Neuronal stem cell (in vitro differentiated cells): Measurements from ENCODE around the gene RPS6KA5.

Source experiments
- DNase-seq: peaks from one replicate; pipeline ENCODE4 v3.0.0-alpha.2; 2013; ENCODE audit warnings: low spot score
- H2AFZ ChIP-seq: one replicate; pipeline ENCODE4 v1.6.1; 2013; ENCODE audit warnings: mild to moderate bottlenecking, low read length, inconsistent platforms
- H2AK5ac ChIP-seq: 2 replicates; pipeline ENCODE4 v1.6.1; 2013; ENCODE audit warnings: low read depth, mild to moderate bottlenecking, inconsistent platforms, low read length, moderate library complexity, mixed read lengths
- H2BK120ac ChIP-seq: 2 replicates; pipeline ENCODE4 v1.6.1; 2013; ENCODE audit warnings: low read depth, mild to moderate bottlenecking, inconsistent platforms, low read length, moderate library complexity, mixed read lengths
- H2BK12ac ChIP-seq: one replicate; pipeline ENCODE4 v1.6.1; 2013; ENCODE audit warnings: low read length, inconsistent platforms
- H2BK15ac ChIP-seq: 2 replicates; pipeline ENCODE4 v1.6.1; 2013; ENCODE audit warnings: mild to moderate bottlenecking, low read length, inconsistent platforms, mixed read lengths
- H2BK5ac ChIP-seq: one replicate; pipeline ENCODE4 v1.6.1; 2013; ENCODE audit warnings: inconsistent platforms, mild to moderate bottlenecking, low read length, moderate library complexity
- H3K14ac ChIP-seq: one replicate; pipeline ENCODE4 v1.6.1; 2013; ENCODE audit warnings: low read length, inconsistent platforms
- H3K18ac ChIP-seq: 2 replicates; pipeline ENCODE4 v1.6.1; 2013; ENCODE audit warnings: low read length, inconsistent platforms
- H3K23ac ChIP-seq: 2 replicates; pipeline ENCODE4 v1.6.1; 2013; ENCODE audit warnings: low read depth, mild to moderate bottlenecking, mixed read lengths, low read length, inconsistent platforms; ENCODE audit not compliant: poor library complexity
- H3K27ac ChIP-seq: replicated peaks from 3 replicates; pipeline ENCODE4 v1.5.1; 2013; ENCODE audit warnings: low read length, inconsistent platforms
- H3K27me3 ChIP-seq, 3 experiments: 2 replicates each; pipeline ENCODE4 v1.6.1; 2013; ENCODE audit warnings: low read length in 3 of 3, mild to moderate bottlenecking in 2 of 3, inconsistent platforms in 1 of 3, low read depth in 1 of 3, mixed read lengths in 1 of 3, moderate library complexity in 1 of 3; ENCODE audit not compliant: control insufficient read depth in 3 of 3, insufficient read depth in 3 of 3
- H3K36me3 ChIP-seq, 2 donors: replicated peaks in 1 of 2; 2 replicates each; pipeline ENCODE4 v1.6.1; 2013; ENCODE audit warnings: low read length in 2 of 2; ENCODE audit not compliant: control insufficient read depth in 2 of 2, insufficient read depth in 2 of 2
- H3K4ac ChIP-seq: 2 replicates; pipeline ENCODE4 v1.6.1; 2013; ENCODE audit warnings: inconsistent platforms, mild to moderate bottlenecking, low read length, moderate library complexity
- H3K4me1 ChIP-seq, 2 donors: 1 replicate in 1 of 2; 2 replicates in 1 of 2; pipeline ENCODE4 v1.6.1; 2013; ENCODE audit warnings: low read length in 2 of 2, low read depth in 1 of 2; ENCODE audit not compliant: control insufficient read depth in 2 of 2, insufficient read depth in 1 of 2
- H3K4me2 ChIP-seq: one replicate; pipeline ENCODE4 v1.6.1; 2013; ENCODE audit warnings: mild to moderate bottlenecking, low read length, inconsistent platforms; ENCODE audit not compliant: insufficient read depth, poor library complexity, severe bottlenecking
- H3K4me3 ChIP-seq, 2 donors: 2 replicates each; pipeline ENCODE4 v1.5.1; 2013; ENCODE audit warnings: low read length in 2 of 2, mild to moderate bottlenecking in 2 of 2, inconsistent platforms in 1 of 2, moderate library complexity in 1 of 2
- H3K79me1 ChIP-seq: one replicate; pipeline ENCODE4 v1.6.1; 2013; ENCODE audit warnings: low read depth, mild to moderate bottlenecking, inconsistent platforms, low read length, moderate library complexity
- H3K9ac ChIP-seq: one replicate; pipeline ENCODE4 v1.6.1; 2013; ENCODE audit warnings: mild to moderate bottlenecking, low read depth, low read length, inconsistent platforms; ENCODE audit not compliant: poor library complexity
- H3K9me3 ChIP-seq, 2 donors: replicated peaks in 1 of 2; 2 replicates each; pipeline versions ENCODE3 to v1.6.1; 2013; ENCODE audit warnings: low read length in 2 of 2, mild to moderate bottlenecking in 2 of 2, inconsistent platforms in 1 of 2, low read depth in 1 of 2, mixed read lengths in 1 of 2, moderate library complexity in 1 of 2; ENCODE audit not compliant: control insufficient read depth in 2 of 2, insufficient read depth in 1 of 2
- H4K8ac ChIP-seq: one replicate; pipeline ENCODE4 v1.6.1; 2013; ENCODE audit warnings: low read depth, mild to moderate bottlenecking, inconsistent platforms, low read length, moderate library complexity
- H4K91ac ChIP-seq: one replicate; pipeline ENCODE4 v1.6.1; 2013; ENCODE audit warnings: low read length, low read depth, mild to moderate bottlenecking, inconsistent platforms; ENCODE audit not compliant: poor library complexity
- WGBS, 2 donors: extraction: QIAGEN DNeasy Blood & Tissue Kit; methylation state at CpG; one replicate each; pipeline ENCODE4 v1.1.7; 2013; ENCODE audit warnings: missing lambda C conversion rate in 2 of 2, mixed read lengths in 1 of 2; ENCODE audit not compliant: insufficient read length in 2 of 2, insufficient replicate concordance in 1 of 2; ENCODE audit errors: extremely low coverage in 2 of 2; 5-methylcytosine and 5-hydroxymethylcytosine counted together

Gene RPS6KA5

GRCh38 chr14:90848944-90849731 lies 211.3 kb downstream of the RPS6KA5 start:
- H2AK5ac ChIP-seq = no peak overlapping the region
- no peak overlapping the region for H4K91ac ChIP-seq
- H3K4me1 ChIP-seq = peaks cover 2 to 4% of the 10 kb centered on the region in 2 donors
- H2BK12ac ChIP-seq = no peak overlapping the region
- no peak overlapping the region for H2BK120ac ChIP-seq
- no peak overlapping the region for H2BK5ac ChIP-seq
- H4K8ac ChIP-seq = no peak overlapping the region
- no peaks in the 10 kb centered on the region for H3K27me3 ChIP-seq
- no CpG with 5 or more reads among the region's 17 CpGs for WGBS, 2 donors
- no peak overlapping the region for H3K4ac ChIP-seq
- no peaks in the 10 kb centered on the region for H3K79me1 ChIP-seq
- H3K18ac ChIP-seq = no peak overlapping the region
- H3K23ac ChIP-seq = no peak overlapping the region
- no peak for DNase-seq
- no peak overlapping the region for H2AFZ ChIP-seq
- H3K14ac ChIP-seq = no peak overlapping the region
- no peak overlapping the region for H3K27ac ChIP-seq
- no peak overlapping the region for H3K4me3 ChIP-seq
- no peaks in the 10 kb centered on the region for H3K9me3 ChIP-seq
- no peak overlapping the region for H2BK15ac ChIP-seq
- H3K9ac ChIP-seq = no peak overlapping the region
- no peak overlapping the region for H3K4me2 ChIP-seq
- no peaks in the 10 kb centered on the region for H3K36me3 ChIP-seq

- Histone ChIP-seq H3K4ac (no peak overlapping the region), H4K8ac (no peak overlapping the region), H4K91ac (no peak overlapping the region), H3K79me1 (no peaks in the 10 kb centered on the region), H3K36me3 (no peaks in the 10 kb centered on the region), H3K27me3 (no peaks in the 10 kb centered on the region), H2BK120ac (no peak overlapping the region), H3K9ac (no peak overlapping the region), H2AK5ac (no peak overlapping the region), H3K4me2 (no peak overlapping the region), H3K4me3 (no peak overlapping the region), H2BK12ac (no peak overlapping the region), H3K9me3 (no peaks in the 10 kb centered on the region), H3K23ac (no peak overlapping the region), H3K4me1 (peaks cover 2 to 4% of the 10 kb centered on the region in 2 donors), H3K14ac (no peak overlapping the region), H2AFZ (no peak overlapping the region), H2BK15ac (no peak overlapping the region), H3K18ac (no peak overlapping the region), H3K27ac (no peak overlapping the region), H2BK5ac (no peak overlapping the region)
- DNase-seq = no peak
- WGBS, 2 donors = no CpG with 5 or more reads among the region's 4 CpGs
Measured at GRCh38 chr14:90846511-90846910, 213.9 kb downstream of the RPS6KA5 start.

- no CpG with 5 or more reads among the region's 3 CpGs for WGBS, 2 donors
- no peak overlapping the region for H3K23ac ChIP-seq
- H2BK15ac ChIP-seq = no peak overlapping the region
- H3K36me3 ChIP-seq = no peaks in the 10 kb centered on the region
- H4K8ac ChIP-seq = no peak overlapping the region
- H2AFZ ChIP-seq = no peak overlapping the region
- H3K9ac ChIP-seq = no peak overlapping the region
- H2BK5ac ChIP-seq = no peak overlapping the region
- no peaks in the 10 kb centered on the region for H3K79me1 ChIP-seq
- H3K27me3 ChIP-seq = no peaks in the 10 kb centered on the region
- H2BK12ac ChIP-seq = no peak overlapping the region
- no peak overlapping the region for H3K4me3 ChIP-seq
- no peak overlapping the region for H3K18ac ChIP-seq
- H3K14ac ChIP-seq = no peak overlapping the region
- DNase-seq = no peak
- no peaks in the 10 kb centered on the region for H3K9me3 ChIP-seq
- no peak overlapping the region for H2AK5ac ChIP-seq
- H3K4ac ChIP-seq = no peak overlapping the region
- no peak overlapping the region for H2BK120ac ChIP-seq
- no peak overlapping the region for H3K4me2 ChIP-seq
- H4K91ac ChIP-seq = no peak overlapping the region
- no peak overlapping the region for H3K27ac ChIP-seq
- H3K4me1 ChIP-seq = peaks cover 0 to under 1% of the 10 kb centered on the region in 2 donors
Measured at GRCh38 chr14:90844321-90844720, 216.1 kb downstream of the RPS6KA5 start.

GRCh38 chr14:90842726-90843125 lies 217.7 kb downstream of the RPS6KA5 start:
- Histone ChIP-seq H3K9me3 (no peaks in the 10 kb centered on the region), H3K27ac (no peak overlapping the region), H3K4ac (no peak overlapping the region), H4K8ac (no peak overlapping the region), H2BK12ac (no peak overlapping the region), H3K4me2 (no peak overlapping the region), H2BK120ac (no peak overlapping the region), H2AK5ac (no peak overlapping the region), H3K14ac (no peak overlapping the region), H3K18ac (no peak overlapping the region), H3K4me1 (peaks cover 0 to 4% of the 10 kb centered on the region in 2 donors), H2BK15ac (no peak overlapping the region), H3K36me3 (no peaks in the 10 kb centered on the region), H2AFZ (no peak overlapping the region), H3K79me1 (no peaks in the 10 kb centered on the region), H3K23ac (no peak overlapping the region), H4K91ac (no peak overlapping the region), H3K9ac (no peak overlapping the region), H3K4me3 (no peak overlapping the region), H2BK5ac (no peak overlapping the region), H3K27me3 (no peaks in the 10 kb centered on the region)
- no CpG with 5 or more reads among the region's 6 CpGs for WGBS, 2 donors
- no peak for DNase-seq
